Prostate gland (tissue), 2 donors: ENCODE data around the gene SLC12A6.

Source experiments
- POLR2A ChIP-seq: fragments of 450-650 bp; IDR thresholded peaks from one replicate; pipeline ENCODE4 v1.6.1; 2016; ENCODE audit warnings: antibody characterized with exemption, mild to moderate bottlenecking
- POLR2AphosphoS5 ChIP-seq: sonication (generic); formaldehyde crosslinking; IDR thresholded peaks from one replicate; pipeline ENCODE4 v1.6.1; 2017; ENCODE audit warnings: antibody characterized with exemption
- TF ChIP-seq, protein P1 (sequence below), 4 experiments: fragments of 200-600 bp in 2 of 4; fragments of 450-650 bp in 2 of 4; sonication (generic) in 2 of 4; IDR thresholded peaks; 1 replicate in 3 of 4; 2 replicates in 1 of 4; pipeline ENCODE4 v1.5.1; 2016 to 2019; ENCODE audit warnings: antibody characterized with exemption in 4 of 4, mild to moderate bottlenecking in 2 of 4, moderate library complexity in 2 of 4

DNA sequence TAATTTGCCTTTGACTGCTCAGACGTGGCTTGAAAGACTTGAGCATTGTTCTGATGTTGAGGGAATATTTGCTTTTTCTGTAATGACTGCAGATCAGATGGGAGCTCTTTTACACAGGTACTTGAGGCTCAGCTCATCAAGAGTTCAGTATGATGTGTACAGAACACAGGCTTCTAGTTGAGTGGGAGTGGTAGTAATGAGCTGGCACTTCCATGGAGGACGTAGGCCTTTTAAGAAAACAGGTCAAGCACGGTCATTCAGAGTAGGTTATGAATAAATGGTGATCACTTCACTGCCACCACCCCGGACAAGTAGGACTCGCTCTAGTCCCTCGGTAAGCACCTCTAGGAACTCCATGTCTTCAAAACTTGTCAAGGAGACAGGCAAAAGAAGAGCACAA lies 104.0 kb downstream of the SLC12A6 start:
- TF ChIP-seq POLR2A (no peak), POLR2AphosphoS5 (no peak)
- TF ChIP-seq, protein P1, sequence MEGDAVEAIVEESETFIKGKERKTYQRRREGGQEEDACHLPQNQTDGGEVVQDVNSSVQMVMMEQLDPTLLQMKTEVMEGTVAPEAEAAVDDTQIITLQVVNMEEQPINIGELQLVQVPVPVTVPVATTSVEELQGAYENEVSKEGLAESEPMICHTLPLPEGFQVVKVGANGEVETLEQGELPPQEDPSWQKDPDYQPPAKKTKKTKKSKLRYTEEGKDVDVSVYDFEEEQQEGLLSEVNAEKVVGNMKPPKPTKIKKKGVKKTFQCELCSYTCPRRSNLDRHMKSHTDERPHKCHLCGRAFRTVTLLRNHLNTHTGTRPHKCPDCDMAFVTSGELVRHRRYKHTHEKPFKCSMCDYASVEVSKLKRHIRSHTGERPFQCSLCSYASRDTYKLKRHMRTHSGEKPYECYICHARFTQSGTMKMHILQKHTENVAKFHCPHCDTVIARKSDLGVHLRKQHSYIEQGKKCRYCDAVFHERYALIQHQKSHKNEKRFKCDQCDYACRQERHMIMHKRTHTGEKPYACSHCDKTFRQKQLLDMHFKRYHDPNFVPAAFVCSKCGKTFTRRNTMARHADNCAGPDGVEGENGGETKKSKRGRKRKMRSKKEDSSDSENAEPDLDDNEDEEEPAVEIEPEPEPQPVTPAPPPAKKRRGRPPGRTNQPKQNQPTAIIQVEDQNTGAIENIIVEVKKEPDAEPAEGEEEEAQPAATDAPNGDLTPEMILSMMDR (IDR thresholded peaks at IDR 0.05), result no peak
